Stomach (tissue), 9 donors: ENCODE data around the gene MRPL12. TPM values are rescaled to one million over a fixed set of nuclear protein-coding genes. Genes with fewer than 3 reads are reported as not detected.
A peak's percentile ranks its signal among the peaks of the same experiment; 100 is the strongest.

Experiments
- DNase-seq, 2 donors: peaks; one replicate each; pipeline versions ENCODE4 v3.0.0 to v3.0.0-alpha.2; 2013 to 2019
- H3K27ac ChIP-seq, 5 donors: fragments of 200-600 bp in 4 of 5; sonication (generic) in 4 of 5; one replicate each; pipeline ENCODE4 v1.5.1; 2013 to 2019; ENCODE audit warnings: mild to moderate bottlenecking in 1 of 5, moderate library complexity in 1 of 5
- H3K27me3 ChIP-seq, 3 donors: fragments of 200-600 bp; sonication (generic); one replicate each; pipeline ENCODE4 v1.5.1; 2017 to 2019; ENCODE audit warnings: mixed run types in 1 of 3
- H3K36me3 ChIP-seq, 4 donors: fragments of 200-600 bp; sonication (generic); 1 replicate in 3 of 4; 2 replicates in 1 of 4; pipeline ENCODE4 v1.5.1; 2016 to 2019
- H3K4me1 ChIP-seq, 4 donors: fragments of 200-600 bp; sonication (generic); one replicate each; pipeline ENCODE4 v1.5.1; 2016 to 2019
- H3K4me3 ChIP-seq, 4 donors: fragments of 200-600 bp; sonication (generic) in 3 of 4; one replicate each; pipeline ENCODE4 v1.5.1; 2016 to 2019; ENCODE audit warnings: mild to moderate bottlenecking in 1 of 4
- H3K9me3 ChIP-seq, 4 donors: fragments of 200-600 bp; sonication (generic); one replicate each; pipeline ENCODE4 v1.5.1; 2016 to 2019
- EP300 ChIP-seq: sonication (generic); formaldehyde crosslinking; IDR thresholded peaks from one replicate; pipeline ENCODE4 v1.6.1; 2017; ENCODE audit warnings: antibody characterized with exemption
- POLR2A ChIP-seq, 4 donors: fragments of 450-650 bp; IDR thresholded peaks; one replicate each; pipeline ENCODE4 v1.6.1; 2016; ENCODE audit warnings: antibody characterized with exemption in 4 of 4, control low read depth in 2 of 4, mild to moderate bottlenecking in 1 of 4, moderate library complexity in 1 of 4
- POLR2AphosphoS5 ChIP-seq, 3 donors: sonication (generic); formaldehyde crosslinking; IDR thresholded peaks; one replicate each; pipeline ENCODE4 v1.6.1; 2016; ENCODE audit warnings: antibody characterized with exemption in 3 of 3
- WGBS, 5 donors: extraction: QIAGEN DNeasy Blood & Tissue Kit in 3 of 5; methylation state at CpG; one replicate each; pipeline versions ENCODE4 v1.1.5 to v1.1.7; 2013 to 2018; 5-methylcytosine and 5-hydroxymethylcytosine counted together
- intact Hi-C: fragments of 100-400 bp; cut with DNase I; formaldehyde crosslinking; loops from one replicate; pipeline ENCODE4 v1.15.1; 2023; ENCODE audit warnings: low total_unique reads
- polyA plus RNA-seq, 3 donors: library from polyadenylated mRNA; stranded (reverse); fragments of 200-250 nt; gene quantifications; one replicate each; pipeline ENCODE4 v1.2.3, GENCODE V29; 2013
- total RNA-seq, 5 donors: library from RNA; depleted of rRNA; stranded (reverse); fragments of >200 nt; gene quantifications; one replicate each; pipeline versions ENCODE4 v1.1.0 to v1.2.3, GENCODE V29; 2014 to 2016
- TF ChIP-seq, protein P1 (sequence below), 7 experiments: fragments of 450-650 bp in 4 of 7; fragments of 200-600 bp in 3 of 7; sonication (generic) in 3 of 7; IDR thresholded peaks; one replicate each; pipeline ENCODE4 v1.5.1; 2016 to 2019; ENCODE audit warnings: antibody characterized with exemption in 7 of 7, control low read depth in 2 of 7, mild to moderate bottlenecking in 1 of 7
- donor health status: healthy with polysubstance abuse.
- donor health status: Bipolar disorder and iron deficiency.
- donor health status: healthy.

Gene MRPL12
- total and polyA plus RNA-seq, 8 donors: 3.5 to 178 (median 71.0) TPM

DNA sequence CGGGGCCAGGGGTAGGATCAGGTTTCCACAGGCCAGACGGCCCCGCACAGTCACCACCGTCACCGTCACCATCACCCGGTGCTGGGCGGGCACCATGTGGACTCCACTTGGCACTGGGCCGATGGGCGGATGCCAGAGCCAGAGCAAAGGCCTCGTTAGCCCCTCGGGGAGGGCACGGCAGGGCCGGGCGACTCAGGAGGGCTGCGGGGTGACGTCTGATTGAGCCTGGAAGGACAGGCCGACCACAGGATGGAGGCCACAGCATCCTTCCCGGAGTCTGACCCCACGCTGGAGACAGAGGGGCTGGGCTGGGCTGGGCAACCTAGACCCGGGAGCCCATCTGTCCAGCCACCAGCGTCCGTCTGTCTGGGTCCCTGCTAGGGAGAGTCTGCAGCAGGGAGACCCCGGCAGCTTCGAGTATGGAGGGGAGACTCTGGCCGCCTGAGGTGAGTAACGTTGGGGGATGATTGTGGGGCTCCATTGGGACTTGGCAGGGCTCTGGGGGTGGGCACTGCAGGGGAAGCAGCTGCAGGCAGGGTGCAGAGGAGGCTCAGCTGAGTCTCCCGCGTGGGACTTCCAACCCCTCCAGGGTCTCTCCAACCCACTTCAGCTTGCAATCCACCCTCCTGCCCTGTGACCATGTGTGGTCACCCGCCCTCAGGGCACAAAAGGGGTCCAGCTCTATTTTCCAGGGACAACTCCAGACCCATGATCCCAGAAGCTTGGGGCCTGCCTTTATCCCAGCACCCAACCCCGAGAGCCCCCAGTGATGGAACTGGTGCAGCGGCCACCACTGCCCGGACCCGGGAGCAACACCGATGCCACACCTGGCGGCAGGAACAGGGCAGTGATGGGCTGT lies 31.5 kb downstream of the MRPL12 start:
- H3K4me1 ChIP-seq: peaks cover 23 to 39% (median 35%) of the 10 kb centered on the region in 4 donors
- intact Hi-C loops: no loop called here
- no peaks in the 10 kb centered on the region for H3K36me3 ChIP-seq
- DNase-seq: peak in 1 of 2 donors; percentile 73
- no peak overlapping the region for H3K27ac ChIP-seq
- 58 to 72% (median 66%) methylated on average over 11 to 35 of the region's 35 CpGs for WGBS, 5 donors
- H3K9me3 ChIP-seq: no peaks in the 10 kb centered on the region
- H3K27me3 ChIP-seq: peaks cover 0 to 53% (median 0%) of the 10 kb centered on the region in 3 donors
- TF ChIP-seq POLR2AphosphoS5 (IDR thresholded peaks at IDR 0.05) (no peak), POLR2A (IDR thresholded peaks at IDR 0.05) (no peak), EP300 (no peak)
- TF ChIP-seq, protein P1, sequence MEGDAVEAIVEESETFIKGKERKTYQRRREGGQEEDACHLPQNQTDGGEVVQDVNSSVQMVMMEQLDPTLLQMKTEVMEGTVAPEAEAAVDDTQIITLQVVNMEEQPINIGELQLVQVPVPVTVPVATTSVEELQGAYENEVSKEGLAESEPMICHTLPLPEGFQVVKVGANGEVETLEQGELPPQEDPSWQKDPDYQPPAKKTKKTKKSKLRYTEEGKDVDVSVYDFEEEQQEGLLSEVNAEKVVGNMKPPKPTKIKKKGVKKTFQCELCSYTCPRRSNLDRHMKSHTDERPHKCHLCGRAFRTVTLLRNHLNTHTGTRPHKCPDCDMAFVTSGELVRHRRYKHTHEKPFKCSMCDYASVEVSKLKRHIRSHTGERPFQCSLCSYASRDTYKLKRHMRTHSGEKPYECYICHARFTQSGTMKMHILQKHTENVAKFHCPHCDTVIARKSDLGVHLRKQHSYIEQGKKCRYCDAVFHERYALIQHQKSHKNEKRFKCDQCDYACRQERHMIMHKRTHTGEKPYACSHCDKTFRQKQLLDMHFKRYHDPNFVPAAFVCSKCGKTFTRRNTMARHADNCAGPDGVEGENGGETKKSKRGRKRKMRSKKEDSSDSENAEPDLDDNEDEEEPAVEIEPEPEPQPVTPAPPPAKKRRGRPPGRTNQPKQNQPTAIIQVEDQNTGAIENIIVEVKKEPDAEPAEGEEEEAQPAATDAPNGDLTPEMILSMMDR (IDR thresholded peaks at IDR 0.05): no peak
- H3K4me3 ChIP-seq: no peak overlapping the region

DNA sequence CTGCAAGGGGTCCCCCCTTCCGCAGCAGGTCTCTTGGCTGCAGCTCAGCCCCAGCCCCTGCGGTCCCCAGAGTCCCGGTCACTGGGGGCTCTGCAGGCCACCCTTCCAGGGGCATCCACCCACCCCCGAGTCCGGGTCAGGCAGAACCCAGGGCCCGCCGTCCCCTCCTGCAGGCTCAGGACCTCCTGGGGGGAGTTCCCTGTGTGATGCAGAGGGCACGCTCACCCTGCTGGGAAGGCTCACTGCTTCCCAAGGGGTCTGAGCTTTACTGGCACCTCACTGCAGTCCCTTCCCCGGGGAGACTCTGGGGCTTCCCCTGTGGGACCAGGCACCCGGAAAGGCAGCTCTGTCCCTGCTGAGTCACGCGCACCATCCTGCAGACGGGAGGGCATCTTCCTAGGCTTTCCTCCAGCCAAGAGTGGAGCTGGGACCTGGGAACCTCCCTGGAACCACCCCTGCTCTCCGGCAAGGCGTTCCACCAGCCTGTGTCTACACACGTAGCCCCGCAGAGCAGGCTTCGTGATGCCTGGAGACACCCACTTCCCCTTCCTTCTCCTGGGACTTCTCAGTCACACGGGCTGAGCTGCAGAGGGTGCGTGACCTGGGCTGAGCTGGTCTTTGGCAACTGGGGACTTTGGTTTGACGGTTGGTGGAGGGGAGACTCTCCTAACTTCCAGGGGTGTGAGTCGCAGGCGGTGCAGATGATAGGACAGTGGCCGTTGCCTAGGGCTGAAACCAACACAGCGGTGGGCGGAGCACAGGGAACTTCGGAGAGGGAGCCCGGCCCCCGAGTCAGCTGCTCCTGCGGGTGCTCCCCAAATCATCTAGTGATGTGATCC lies 32.3 kb downstream of the MRPL12 start:
- Histone ChIP-seq H3K4me1 (peaks cover 23 to 39% (median 36%) of the 10 kb centered on the region in 4 donors), H3K4me3 (peak overlapping the region; percentile 1 to 34 (median 15)), H3K27me3 (peaks cover 0 to 54% (median 0%) of the 10 kb centered on the region in 3 donors), H3K36me3 (no peaks in the 10 kb centered on the region), H3K9me3 (no peaks in the 10 kb centered on the region), H3K27ac (peak overlapping the region in 2 of 5 donors; percentile 62 to 63)
- TF ChIP-seq EP300: no peak
- no peak for TF ChIP-seq POLR2A (IDR thresholded peaks at IDR 0.05)
- TF ChIP-seq, protein P1 (IDR thresholded peaks at IDR 0.05): no peak
- peak in 2 of 3 donors; percentile 41 to 42 for TF ChIP-seq POLR2AphosphoS5 (IDR thresholded peaks at IDR 0.05)
- 11 to 31% (median 24%) methylated on average over 15 to 30 of the region's 30 CpGs for WGBS, 5 donors
- intact Hi-C loops: no loop called here
- DNase-seq: peak; percentile 63 to 78

DNA sequence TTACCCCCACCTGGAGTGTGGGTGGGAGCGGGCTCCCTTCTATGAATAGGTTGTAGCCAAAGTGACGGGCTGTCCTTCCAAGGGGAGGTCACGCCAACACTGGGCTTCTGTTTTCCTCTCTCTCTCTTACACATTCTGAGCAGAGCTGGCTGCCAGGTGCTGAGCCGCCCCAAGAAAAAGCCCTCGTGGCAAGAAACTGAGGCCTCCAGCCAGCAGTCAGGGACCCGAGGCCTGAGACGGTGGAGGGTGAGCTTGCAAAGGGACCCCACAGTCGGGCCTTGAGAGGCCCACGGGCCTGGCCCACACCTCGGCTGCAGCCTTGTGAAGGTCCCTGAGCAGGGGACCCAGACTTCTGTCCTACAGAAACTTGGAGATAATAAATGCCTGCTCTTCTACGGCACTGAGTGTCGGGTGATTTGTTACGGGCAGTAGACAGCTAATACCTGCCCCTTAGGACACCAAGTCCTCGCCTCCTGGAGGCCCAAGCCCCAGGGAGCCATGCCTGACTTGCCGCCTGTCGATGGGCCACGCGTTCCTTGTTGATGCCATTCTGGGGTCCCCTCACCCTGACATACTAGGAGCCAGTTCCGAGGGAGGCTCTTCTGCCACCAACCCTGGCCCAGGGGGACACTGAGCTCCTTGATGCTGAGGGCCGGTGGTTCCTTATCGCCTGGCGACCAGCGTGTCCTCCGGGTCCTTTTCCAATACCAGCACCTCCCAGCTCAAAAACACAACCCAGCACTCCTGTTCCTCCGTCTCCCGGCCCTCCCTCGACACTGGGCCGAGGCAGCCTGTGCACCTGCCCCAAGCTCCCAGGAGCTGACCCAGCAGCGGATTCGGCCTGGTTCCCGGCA lies 35.0 kb downstream of the MRPL12 start:
- H3K4me1 ChIP-seq: peaks cover 23 to 43% (median 31%) of the 10 kb centered on the region in 4 donors
- intact Hi-C loops: no loop called here
- H3K27me3 ChIP-seq: peaks cover 0 to 49% (median 8%) of the 10 kb centered on the region in 3 donors
- no peak for DNase-seq
- H3K4me3 ChIP-seq: no peak overlapping the region
- H3K9me3 ChIP-seq: no peaks in the 10 kb centered on the region
- no peak overlapping the region for H3K27ac ChIP-seq
- H3K36me3 ChIP-seq: no peaks in the 10 kb centered on the region
- no peak for TF ChIP-seq POLR2AphosphoS5 (IDR thresholded peaks at IDR 0.05)
- no peak for TF ChIP-seq EP300
- TF ChIP-seq, protein P1 (IDR thresholded peaks at IDR 0.05): no peak
- TF ChIP-seq POLR2A (IDR thresholded peaks at IDR 0.05): no peak
- WGBS, 5 donors: 92 to 95% (median 95%) methylated on average over 24 to 31 of the region's 31 CpGs
